ENCODE measurements around the gene DHDH. TPM values are rescaled to one million over a fixed set of nuclear protein-coding genes. Genes with fewer than 3 reads are reported as not detected.

Gene DHDH
- total RNA-seq, 4 donors from 2014 or later: not detected

DNA sequence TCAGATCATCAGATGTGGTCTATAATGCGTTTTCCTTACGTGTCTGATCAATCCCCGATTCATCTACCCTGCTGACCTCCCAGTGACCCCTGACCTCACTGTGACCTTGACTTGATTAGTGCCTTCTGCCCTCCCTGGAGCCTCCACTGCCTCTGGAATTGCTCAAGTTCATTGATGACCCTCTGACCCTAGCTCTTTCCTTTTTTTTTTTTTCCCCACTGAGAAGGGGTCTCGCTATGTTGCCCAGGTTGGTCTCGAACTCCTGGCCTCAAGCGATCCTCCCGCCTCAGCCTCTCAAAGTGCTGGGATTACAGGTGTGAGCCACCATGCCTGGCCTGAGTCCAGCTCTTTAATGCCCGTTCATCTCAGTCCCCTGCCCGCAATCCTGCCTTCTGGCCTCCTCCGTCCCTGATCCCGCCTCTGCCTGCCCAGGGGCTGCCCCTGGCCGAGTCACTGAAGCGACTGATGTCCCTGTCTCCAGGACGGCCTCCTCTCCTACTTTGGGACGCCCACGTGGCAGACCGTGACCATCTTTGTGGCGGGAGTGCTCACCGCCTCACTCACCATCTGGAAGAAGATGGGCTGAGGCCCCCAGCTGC is 27.7 kb downstream of the DHDH start:
- TF ChIP-seq CTCF (IDR thresholded peaks at IDR 0.05): no peak
- no peak for ATAC-seq (ENCODE audit: low FRiP score)
- no peak for DNase-seq (ENCODE audit: low spot score)

GRCh38 chr19:48961673-48962028 is 28.2 kb downstream of the DHDH start:
- TF ChIP-seq CTCF (IDR thresholded peaks at IDR 0.05): no peak
- DNase-seq (ENCODE audit: low spot score) (no peak), ATAC-seq (ENCODE audit: low FRiP score) (no peak)

DNA sequence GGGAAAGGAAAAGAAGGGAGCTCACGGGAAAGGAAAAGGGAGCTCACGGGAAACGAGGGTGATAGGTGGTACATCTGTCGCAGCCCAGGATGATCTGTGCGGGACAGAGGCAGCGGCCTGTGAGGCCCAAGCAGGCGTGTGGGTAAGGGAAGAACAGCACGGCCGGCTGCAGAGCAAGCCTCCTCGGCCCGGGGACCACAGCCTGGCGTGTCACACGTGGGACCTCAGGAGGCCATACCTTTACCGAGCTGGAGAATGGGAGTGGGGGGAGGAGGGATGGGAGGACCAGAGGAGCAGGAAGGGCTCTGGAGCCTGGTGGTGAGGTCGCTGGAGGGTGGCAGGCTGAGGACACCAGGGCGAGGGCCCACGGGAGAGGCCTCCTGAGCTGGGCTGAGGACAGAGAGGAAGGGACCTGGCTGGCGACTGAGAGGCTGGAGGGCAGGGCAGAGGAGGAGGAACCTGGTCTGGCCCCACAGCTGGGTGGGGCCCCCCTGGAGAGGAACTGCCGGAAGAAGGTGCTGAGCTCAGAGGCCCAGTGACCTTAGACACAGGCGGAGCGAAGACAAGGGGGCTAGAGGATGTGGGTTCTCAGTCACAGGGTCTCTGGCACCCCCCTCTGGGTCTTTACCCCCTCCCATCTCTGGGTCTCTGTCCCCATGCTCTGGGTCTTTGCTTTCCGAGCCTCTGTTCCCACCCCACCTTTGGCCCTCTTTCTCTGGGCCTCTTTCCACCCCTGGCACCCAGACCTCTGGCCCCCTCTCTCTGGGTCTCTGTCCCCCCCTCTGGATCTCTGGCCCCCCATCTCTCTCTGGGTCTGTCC is 28.7 kb downstream of the DHDH start:
- DNase-seq (ENCODE audit: low spot score) (no peak), ATAC-seq (ENCODE audit: low FRiP score) (no peak)
- TF ChIP-seq CTCF (IDR thresholded peaks at IDR 0.05): no peak

DNA sequence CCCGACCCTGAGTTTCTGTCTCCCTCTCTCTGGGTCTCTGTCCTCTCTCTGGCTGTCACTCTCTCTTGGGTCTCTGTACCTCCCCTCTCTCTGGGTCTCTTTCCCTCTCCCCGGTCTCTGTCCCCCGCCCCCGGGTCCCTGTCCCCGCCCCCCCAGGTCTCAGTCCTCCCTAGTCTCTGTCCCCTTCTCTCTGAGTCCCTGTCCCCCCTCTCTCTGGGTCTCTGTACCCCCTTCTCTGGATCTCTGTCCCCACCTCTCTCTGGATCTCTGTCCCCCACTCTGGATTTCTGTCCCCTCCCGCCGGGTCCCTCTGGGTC is 29.3 kb downstream of the DHDH start:
- no peak for DNase-seq (ENCODE audit: low spot score)
- no peak for ATAC-seq (ENCODE audit: low FRiP score)
- TF ChIP-seq CTCF (IDR thresholded peaks at IDR 0.05): no peak

GRCh38 chr19:48963371-48964204 is 30.1 kb downstream of the DHDH start:
- ATAC-seq (ENCODE audit: low FRiP score) (peak; percentile 12), DNase-seq (ENCODE audit: low spot score) (peak; percentile 79)
- TF ChIP-seq CTCF (IDR thresholded peaks at IDR 0.05): no peak

DNA sequence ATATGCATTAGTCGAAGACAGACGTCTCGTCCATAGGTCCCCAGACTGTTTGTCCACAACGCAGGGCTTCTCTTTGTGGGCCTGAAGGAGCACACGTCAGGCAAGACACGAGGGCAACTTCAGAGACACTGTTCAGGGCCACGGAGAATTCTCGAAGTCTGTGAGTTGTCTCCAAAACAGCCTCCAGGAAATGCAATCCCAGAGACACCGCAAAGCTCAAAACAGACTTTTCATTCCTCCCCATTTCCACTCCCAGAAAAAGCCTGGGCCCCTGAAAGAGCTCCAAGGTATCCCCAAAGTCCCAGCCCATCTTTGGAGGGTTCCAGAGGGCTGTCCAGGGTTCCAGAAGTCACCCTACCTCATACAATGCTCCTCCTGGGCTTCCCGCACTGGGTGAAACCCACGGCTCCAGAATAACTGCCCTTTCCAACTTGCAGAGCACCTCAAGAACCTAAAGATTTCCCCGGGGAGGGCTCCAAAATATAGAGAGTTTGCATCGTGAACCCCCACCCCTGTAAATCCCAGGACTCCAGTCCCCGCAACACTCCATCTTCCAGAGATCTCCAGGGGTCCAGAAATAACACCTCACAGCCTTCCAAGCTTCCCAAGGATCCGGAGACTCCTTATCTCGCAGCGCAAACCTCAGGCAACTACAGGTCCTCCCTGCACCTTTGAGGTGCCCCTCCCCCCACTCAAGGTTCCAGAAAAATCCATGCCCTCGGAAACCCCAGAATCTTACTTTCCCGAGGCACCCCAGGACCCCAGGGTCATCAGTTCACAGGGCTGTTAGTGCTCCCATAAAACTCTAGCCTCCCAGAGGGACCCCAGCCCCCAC is 30.9 kb downstream of the DHDH start:
- no peak for ATAC-seq (ENCODE audit: low FRiP score)
- TF ChIP-seq CTCF (IDR thresholded peaks at IDR 0.05): no peak
- no peak for DNase-seq (ENCODE audit: low spot score)

Measured in omental fat pad (tissue), 4 donors.